Brain pericyte (primary cell): ENCODE measurements around the gene CCL2.

Experiments used
- DNase-seq: peaks from one replicate; pipeline ENCODE4 v3.0.0-alpha.2; 2012; ENCODE audit warnings: low read depth, low spot score

The CCL2 gene

GRCh38 chr17:34265711-34266110 lies 10.6 kb downstream of the CCL2 start:
- DNase-seq, result no peak

GRCh38 chr17:34269969-34270368 lies 14.9 kb downstream of the CCL2 start, which contains the start of gene CCL7:
CCL7 (plus strand) TSS chr17:34270221; CDS start chr17:34270291, 70 bp downstream.
- no peak for DNase-seq

- DNase-seq, result no peak
Observed at GRCh38 chr17:34275881-34276280, 20.8 kb downstream of the CCL2 start.

- DNase-seq, result no peak
Observed at GRCh38 chr17:34276826-34277225, 21.7 kb downstream of the CCL2 start.

GRCh38 chr17:34283571-34283970 lies 28.5 kb downstream of the CCL2 start:
- no peak for DNase-seq

GRCh38 chr17:34285286-34285792 lies 30.3 kb downstream of the CCL2 start, which contains the start of gene CCL11:
CCL11 (plus strand) TSS chr17:34285742; CDS start chr17:34285809, 67 bp downstream.
- DNase-seq, result no peak

- DNase-seq, result no peak
Observed at GRCh38 chr17:34287875-34288274, 32.8 kb downstream of the CCL2 start.

- no peak for DNase-seq
Observed at GRCh38 chr17:34290586-34290985, 35.5 kb downstream of the CCL2 start.

- no peak for DNase-seq
Observed at GRCh38 chr17:34291721-34292348, 36.8 kb downstream of the CCL2 start.

- DNase-seq, result no peak
Observed at GRCh38 chr17:34299027-34299426, 43.9 kb downstream of the CCL2 start.

GRCh38 chr17:34299956-34300577 lies 45.0 kb downstream of the CCL2 start:
- no peak for DNase-seq

GRCh38 chr17:34300652-34301370 lies 45.7 kb downstream of the CCL2 start:
- DNase-seq, result no peak

GRCh38 chr17:34301986-34302385 lies 46.9 kb downstream of the CCL2 start:
- no peak for DNase-seq

- DNase-seq, result no peak
Observed at GRCh38 chr17:34302636-34303035, 47.6 kb downstream of the CCL2 start.

GRCh38 chr17:34303606-34304005 lies 48.5 kb downstream of the CCL2 start:
- no peak for DNase-seq

GRCh38 chr17:34305061-34305460 lies 50.0 kb downstream of the CCL2 start:
- DNase-seq, result no peak

- no peak for DNase-seq
Observed at GRCh38 chr17:34305606-34306005, 50.5 kb downstream of the CCL2 start.

GRCh38 chr17:34306466-34306865 lies 51.4 kb downstream of the CCL2 start:
- DNase-seq, result no peak
